ENCODE data around the gene DOCK4. TPM values are rescaled to one million over a fixed set of nuclear protein-coding genes. Genes with fewer than 3 reads are reported as not detected.

Gene DOCK4
- total and polyA plus RNA-seq, 5 donors from 2014 or later = 0.44 TPM; not detected in 4

DNA sequence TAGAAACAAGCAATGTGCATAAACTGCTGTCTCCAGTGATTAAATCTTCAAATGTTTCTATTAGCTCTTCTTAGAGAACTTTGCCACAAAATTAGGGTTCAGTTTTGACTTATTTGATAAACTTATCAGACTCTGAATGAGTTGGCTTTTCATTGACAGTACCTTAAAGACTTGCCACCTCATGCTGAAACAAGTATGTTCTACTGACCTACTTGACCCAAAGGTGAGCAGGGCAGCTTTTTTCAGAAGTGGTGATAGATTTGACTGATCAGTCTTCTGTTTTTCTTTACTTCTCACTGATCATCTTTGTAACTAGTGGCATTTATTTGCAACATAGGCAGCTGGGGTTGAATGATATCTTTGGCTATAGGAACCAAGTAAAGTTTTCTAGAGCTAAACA, 8.1 kb upstream of the DOCK4 start:
- no peak for DNase-seq
- H3K4me1 ChIP-seq (ENCODE audit: control insufficient read depth, insufficient read depth, low read length, poor library complexity, severe bottlenecking) = no peaks in the 10 kb centered on the region
- Mint-ChIP-seq H3K9me3 (no peaks in the 10 kb centered on the region), H3K27ac (no peak overlapping the region), H3K27me3 (no peaks in the 10 kb centered on the region), H3K36me3 (peaks cover 18% of the 10 kb centered on the region), H3K4me3 (no peak overlapping the region), H3K4me1 (peaks cover 42 to 54% (median 50%) of the 10 kb centered on the region in 4 donors)
- no peaks in the 10 kb centered on the region for H3K36me3 ChIP-seq (ENCODE audit: control insufficient read depth, insufficient read depth, low read length)
- ATAC-seq (ENCODE audit: low read depth in 2 of 2) = no peak
- H3K27ac ChIP-seq (ENCODE audit: insufficient read depth, low read length, poor library complexity, severe bottlenecking) = no peak overlapping the region
- H3K9me3 ChIP-seq (ENCODE audit: control insufficient read depth in 2 of 2, low read length in 2 of 2) = no peaks in the 10 kb centered on the region
- H3K4me3 ChIP-seq (ENCODE audit: low read depth, low read length) = no peak overlapping the region
- no peaks in the 10 kb centered on the region for H3K27me3 ChIP-seq (ENCODE audit: control insufficient read depth, insufficient read depth, low read length)

DNA sequence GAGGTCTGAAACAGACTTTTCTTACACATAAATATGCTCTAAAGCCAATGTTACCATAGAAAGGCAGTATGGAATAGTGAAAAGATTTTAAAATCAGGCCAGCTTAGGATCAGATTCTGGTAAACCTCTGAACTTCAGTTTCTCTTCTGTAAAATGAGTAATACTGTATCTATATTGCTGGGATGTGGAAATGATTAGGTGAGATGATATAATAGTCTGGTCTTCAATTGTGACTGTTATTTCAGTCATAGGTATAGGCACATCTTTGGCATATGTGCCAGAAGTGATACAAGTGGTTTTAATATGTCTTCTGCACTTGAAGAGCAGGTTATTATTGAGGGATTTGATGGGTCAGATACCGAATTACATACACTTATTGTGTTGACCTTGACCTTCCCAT, 7.5 kb upstream of the DOCK4 start:
- H3K4me3 ChIP-seq (ENCODE audit: low read depth, low read length) = no peak overlapping the region

GRCh38 chr7:112212571-112212970, 6.4 kb upstream of the DOCK4 start:
- H3K27ac Mint-ChIP-seq = no peak overlapping the region
- peaks cover 9% of the 10 kb centered on the region for H3K36me3 Mint-ChIP-seq
- H3K4me3 Mint-ChIP-seq = peak overlapping the region in 1 of 4 donors; percentile 17
- no peaks in the 10 kb centered on the region for H3K27me3 Mint-ChIP-seq
- DNase-seq (no peak), ATAC-seq (ENCODE audit: low read depth in 2 of 2) (no peak)
- Histone ChIP-seq H3K9me3 (ENCODE audit: control insufficient read depth in 2 of 2, low read length in 2 of 2) (no peaks in the 10 kb centered on the region), H3K36me3 (ENCODE audit: control insufficient read depth, insufficient read depth, low read length) (no peaks in the 10 kb centered on the region), H3K27ac (ENCODE audit: insufficient read depth, low read length, poor library complexity, severe bottlenecking) (no peak overlapping the region), H3K4me3 (ENCODE audit: low read depth, low read length) (no peak overlapping the region), H3K27me3 (ENCODE audit: control insufficient read depth, insufficient read depth, low read length) (no peaks in the 10 kb centered on the region), H3K4me1 (ENCODE audit: control insufficient read depth, insufficient read depth, low read length, poor library complexity, severe bottlenecking) (peaks cover 1% of the 10 kb centered on the region)
- no peaks in the 10 kb centered on the region for H3K9me3 Mint-ChIP-seq
- peaks cover 39 to 55% (median 42%) of the 10 kb centered on the region in 4 donors for H3K4me1 Mint-ChIP-seq

More for the DNA sequence above, 7.5 kb upstream of the DOCK4 start:
- H3K36me3 Mint-ChIP-seq = peaks cover 13% of the 10 kb centered on the region
- H3K27ac Mint-ChIP-seq = no peak overlapping the region
- Histone ChIP-seq H3K27ac (ENCODE audit: insufficient read depth, low read length, poor library complexity, severe bottlenecking) (no peak overlapping the region), H3K27me3 (ENCODE audit: control insufficient read depth, insufficient read depth, low read length) (no peaks in the 10 kb centered on the region), H3K4me1 (ENCODE audit: control insufficient read depth, insufficient read depth, low read length, poor library complexity, severe bottlenecking) (no peaks in the 10 kb centered on the region), H3K36me3 (ENCODE audit: control insufficient read depth, insufficient read depth, low read length) (no peaks in the 10 kb centered on the region), H3K9me3 (ENCODE audit: control insufficient read depth in 2 of 2, low read length in 2 of 2) (no peaks in the 10 kb centered on the region)
- DNase-seq = no peak
- no peak overlapping the region for H3K4me3 Mint-ChIP-seq
- no peak for ATAC-seq (ENCODE audit: low read depth in 2 of 2)
- no peaks in the 10 kb centered on the region for H3K9me3 Mint-ChIP-seq
- no peaks in the 10 kb centered on the region for H3K27me3 Mint-ChIP-seq
- H3K4me1 Mint-ChIP-seq = peaks cover 41 to 53% (median 47%) of the 10 kb centered on the region in 4 donors

GRCh38 chr7:112211348-112211907, 5.2 kb upstream of the DOCK4 start:
- H3K4me3 Mint-ChIP-seq = peak overlapping the region in 1 of 4 donors; percentile 24
- H3K27me3 ChIP-seq (ENCODE audit: control insufficient read depth, insufficient read depth, low read length) = no peaks in the 10 kb centered on the region
- H3K27ac Mint-ChIP-seq = no peak overlapping the region

GRCh38 chr7:112207765-112208164, 1.6 kb upstream of the DOCK4 start:
- Mint-ChIP-seq H3K27ac (peak overlapping the region in 1 of 3 donors; percentile 96), H3K4me1 (peaks cover 26 to 59% (median 30%) of the 10 kb centered on the region in 4 donors), H3K27me3 (peaks cover 25% of the 10 kb centered on the region), H3K36me3 (peaks cover 4% of the 10 kb centered on the region), H3K9me3 (no peaks in the 10 kb centered on the region), H3K4me3 (peak overlapping the region; percentile 91 to 98 (median 94))
- H3K4me3 ChIP-seq (ENCODE audit: low read depth, low read length) = peak overlapping the region; percentile 93
- peaks cover 24% of the 10 kb centered on the region for H3K27me3 ChIP-seq (ENCODE audit: control insufficient read depth, insufficient read depth, low read length)
- DNase-seq (no peak), ATAC-seq (ENCODE audit: low read depth in 2 of 2) (no peak)
- H3K4me1 ChIP-seq (ENCODE audit: control insufficient read depth, insufficient read depth, low read length, poor library complexity, severe bottlenecking) = peaks cover 31% of the 10 kb centered on the region
- no peaks in the 10 kb centered on the region for H3K9me3 ChIP-seq (ENCODE audit: control insufficient read depth in 2 of 2, low read length in 2 of 2)
- H3K36me3 ChIP-seq (ENCODE audit: control insufficient read depth, insufficient read depth, low read length) = no peaks in the 10 kb centered on the region
- no peak overlapping the region for H3K27ac ChIP-seq (ENCODE audit: insufficient read depth, low read length, poor library complexity, severe bottlenecking)

More at GRCh38 chr7:112211348-112211907, 5.2 kb upstream of the DOCK4 start:
- Histone ChIP-seq H3K4me3 (ENCODE audit: low read depth, low read length) (no peak overlapping the region), H3K36me3 (ENCODE audit: control insufficient read depth, insufficient read depth, low read length) (no peaks in the 10 kb centered on the region), H3K27ac (ENCODE audit: insufficient read depth, low read length, poor library complexity, severe bottlenecking) (no peak overlapping the region), H3K4me1 (ENCODE audit: control insufficient read depth, insufficient read depth, low read length, poor library complexity, severe bottlenecking) (peaks cover 11% of the 10 kb centered on the region), H3K9me3 (ENCODE audit: control insufficient read depth in 2 of 2, low read length in 2 of 2) (no peaks in the 10 kb centered on the region)
- peaks cover 9% of the 10 kb centered on the region for H3K36me3 Mint-ChIP-seq
- no peak for DNase-seq
- no peak for ATAC-seq (ENCODE audit: low read depth in 2 of 2)
- H3K4me1 Mint-ChIP-seq = peaks cover 37 to 58% (median 39%) of the 10 kb centered on the region in 4 donors
- no peaks in the 10 kb centered on the region for H3K9me3 Mint-ChIP-seq
- no peaks in the 10 kb centered on the region for H3K27me3 Mint-ChIP-seq

DNA sequence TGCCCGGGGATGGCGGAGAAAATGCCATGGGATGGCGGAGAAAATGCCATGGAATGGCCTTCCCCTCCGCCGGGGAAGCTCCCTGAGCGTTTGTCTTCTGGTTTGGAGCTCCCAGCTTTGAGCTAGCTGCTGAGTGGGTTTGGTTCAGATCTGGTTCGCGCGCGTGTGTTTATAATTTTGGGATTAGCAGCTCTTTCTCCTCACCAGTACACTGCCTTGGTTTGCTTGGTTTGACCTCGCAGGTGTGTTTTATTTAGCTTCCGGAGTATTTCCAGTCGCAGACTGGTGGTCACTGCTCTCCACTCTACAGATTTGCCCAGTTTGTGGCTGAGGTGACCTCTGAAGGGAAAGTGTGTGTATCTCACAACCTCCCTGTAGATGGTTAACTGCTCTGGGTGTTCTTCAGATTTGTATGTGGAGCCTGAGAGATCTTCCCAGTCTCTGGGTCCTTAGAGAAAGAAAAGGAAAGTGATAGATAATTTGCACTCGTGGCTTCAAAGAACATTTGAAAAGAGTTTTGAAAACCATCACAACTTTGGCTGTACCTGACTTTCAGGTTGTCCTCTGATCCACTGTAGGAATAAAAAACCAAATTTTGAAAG, 893 bp upstream of the DOCK4 start:
- Histone ChIP-seq H3K4me1 (ENCODE audit: control insufficient read depth, insufficient read depth, low read length, poor library complexity, severe bottlenecking) (peaks cover 31% of the 10 kb centered on the region), H3K36me3 (ENCODE audit: control insufficient read depth, insufficient read depth, low read length) (no peaks in the 10 kb centered on the region), H3K4me3 (ENCODE audit: low read depth, low read length) (peak overlapping the region; percentile 93), H3K27ac (ENCODE audit: insufficient read depth, low read length, poor library complexity, severe bottlenecking) (peak overlapping the region; percentile 67), H3K9me3 (ENCODE audit: control insufficient read depth in 2 of 2, low read length in 2 of 2) (no peaks in the 10 kb centered on the region), H3K27me3 (ENCODE audit: control insufficient read depth, insufficient read depth, low read length) (peaks cover 29% of the 10 kb centered on the region)
- H3K27me3 Mint-ChIP-seq = peaks cover 30% of the 10 kb centered on the region
- peak overlapping the region; percentile 48 to 96 (median 93) for H3K27ac Mint-ChIP-seq
- H3K4me3 Mint-ChIP-seq = peak overlapping the region; percentile 91 to 98 (median 94)
- H3K9me3 Mint-ChIP-seq = no peaks in the 10 kb centered on the region
- peak in 2 of 3 donors; percentile 27 to 29 for DNase-seq
- H3K4me1 Mint-ChIP-seq = peaks cover 20 to 56% (median 28%) of the 10 kb centered on the region in 4 donors
- no peak for ATAC-seq (ENCODE audit: low read depth in 2 of 2)
- no peaks in the 10 kb centered on the region for H3K36me3 Mint-ChIP-seq

DNA sequence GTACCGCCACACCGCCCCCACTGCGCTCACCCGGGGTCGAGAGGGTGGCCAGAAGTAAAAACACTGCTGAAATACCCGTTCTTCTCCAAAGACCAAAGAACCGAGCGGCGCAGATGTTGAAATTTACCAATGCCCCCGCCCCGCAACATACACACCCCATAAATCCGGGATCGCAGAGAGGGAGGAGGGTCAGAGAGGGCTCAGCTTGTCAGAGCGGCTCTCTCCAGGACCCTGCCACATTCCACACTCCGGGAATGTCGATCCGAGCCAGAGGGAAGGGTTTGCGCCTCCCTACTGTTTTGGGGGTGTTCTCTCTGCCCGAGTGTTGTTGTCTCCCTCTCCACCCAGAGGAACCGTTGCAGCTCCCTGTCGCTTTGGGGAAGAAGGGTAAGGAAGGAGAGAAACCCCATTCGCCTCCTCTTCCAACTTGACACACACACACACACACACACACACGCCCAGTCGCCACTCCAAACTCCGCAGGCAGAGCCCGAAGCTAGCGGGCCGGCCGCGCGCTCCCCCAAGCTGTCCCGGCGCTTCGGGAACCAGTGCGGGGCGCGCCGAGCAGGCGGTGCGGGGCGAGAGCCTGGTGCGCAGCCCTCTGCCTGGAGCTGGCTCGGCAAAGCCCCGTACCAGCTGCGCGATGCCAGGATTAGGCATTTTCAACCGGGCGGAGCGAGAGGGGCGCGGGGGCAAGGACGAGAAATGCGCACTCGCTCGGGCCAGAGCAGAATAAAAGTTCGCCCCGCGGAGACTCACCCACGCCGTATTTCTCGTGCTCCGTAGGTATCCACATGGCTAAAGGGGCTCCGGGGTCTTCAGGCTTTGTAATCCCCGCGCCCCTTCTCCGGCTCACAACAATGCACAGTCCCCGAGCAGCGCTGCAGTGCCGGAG, 609 bp downstream of the DOCK4 start:
- H3K27me3 ChIP-seq (ENCODE audit: control insufficient read depth, insufficient read depth, low read length) = peaks cover 40% of the 10 kb centered on the region
- peaks cover 31% of the 10 kb centered on the region for H3K4me1 ChIP-seq (ENCODE audit: control insufficient read depth, insufficient read depth, low read length, poor library complexity, severe bottlenecking)
- Mint-ChIP-seq H3K9me3 (no peaks in the 10 kb centered on the region), H3K27ac (peak overlapping the region in 1 of 3 donors; percentile 96), H3K27me3 (peaks cover 41% of the 10 kb centered on the region), H3K4me3 (peak overlapping the region; percentile 91 to 98 (median 94)), H3K4me1 (peaks cover 10 to 46% (median 21%) of the 10 kb centered on the region in 4 donors), H3K36me3 (no peaks in the 10 kb centered on the region)
- H3K4me3 ChIP-seq (ENCODE audit: low read depth, low read length) = peak overlapping the region; percentile 76
- peaks cover 0 to 4% of the 10 kb centered on the region in 2 experiments for H3K9me3 ChIP-seq (ENCODE audit: control insufficient read depth in 2 of 2, low read length in 2 of 2)
- peak overlapping the region; percentile 9 for H3K27ac ChIP-seq (ENCODE audit: insufficient read depth, low read length, poor library complexity, severe bottlenecking)
- DNase-seq (peak; percentile 13 to 45 (median 24)), ATAC-seq (ENCODE audit: low read depth in 2 of 2) (peak in 1 of 2 donors; percentile 3)
- H3K36me3 ChIP-seq (ENCODE audit: control insufficient read depth, insufficient read depth, low read length) = no peaks in the 10 kb centered on the region
